HG03565 (cell line): ENCODE data around the gene E2F2.

Source experiments
- ATAC-seq: cut with Tn5 transposase; IDR thresholded peaks from one replicate; pipeline ENCODE4 v1.9.1; 2021; ENCODE audit warnings: mild to moderate bottlenecking, moderate library complexity; ENCODE audit not compliant: unreplicated experiment

The E2F2 gene, protein sequence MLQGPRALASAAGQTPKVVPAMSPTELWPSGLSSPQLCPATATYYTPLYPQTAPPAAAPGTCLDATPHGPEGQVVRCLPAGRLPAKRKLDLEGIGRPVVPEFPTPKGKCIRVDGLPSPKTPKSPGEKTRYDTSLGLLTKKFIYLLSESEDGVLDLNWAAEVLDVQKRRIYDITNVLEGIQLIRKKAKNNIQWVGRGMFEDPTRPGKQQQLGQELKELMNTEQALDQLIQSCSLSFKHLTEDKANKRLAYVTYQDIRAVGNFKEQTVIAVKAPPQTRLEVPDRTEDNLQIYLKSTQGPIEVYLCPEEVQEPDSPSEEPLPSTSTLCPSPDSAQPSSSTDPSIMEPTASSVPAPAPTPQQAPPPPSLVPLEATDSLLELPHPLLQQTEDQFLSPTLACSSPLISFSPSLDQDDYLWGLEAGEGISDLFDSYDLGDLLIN

DNA sequence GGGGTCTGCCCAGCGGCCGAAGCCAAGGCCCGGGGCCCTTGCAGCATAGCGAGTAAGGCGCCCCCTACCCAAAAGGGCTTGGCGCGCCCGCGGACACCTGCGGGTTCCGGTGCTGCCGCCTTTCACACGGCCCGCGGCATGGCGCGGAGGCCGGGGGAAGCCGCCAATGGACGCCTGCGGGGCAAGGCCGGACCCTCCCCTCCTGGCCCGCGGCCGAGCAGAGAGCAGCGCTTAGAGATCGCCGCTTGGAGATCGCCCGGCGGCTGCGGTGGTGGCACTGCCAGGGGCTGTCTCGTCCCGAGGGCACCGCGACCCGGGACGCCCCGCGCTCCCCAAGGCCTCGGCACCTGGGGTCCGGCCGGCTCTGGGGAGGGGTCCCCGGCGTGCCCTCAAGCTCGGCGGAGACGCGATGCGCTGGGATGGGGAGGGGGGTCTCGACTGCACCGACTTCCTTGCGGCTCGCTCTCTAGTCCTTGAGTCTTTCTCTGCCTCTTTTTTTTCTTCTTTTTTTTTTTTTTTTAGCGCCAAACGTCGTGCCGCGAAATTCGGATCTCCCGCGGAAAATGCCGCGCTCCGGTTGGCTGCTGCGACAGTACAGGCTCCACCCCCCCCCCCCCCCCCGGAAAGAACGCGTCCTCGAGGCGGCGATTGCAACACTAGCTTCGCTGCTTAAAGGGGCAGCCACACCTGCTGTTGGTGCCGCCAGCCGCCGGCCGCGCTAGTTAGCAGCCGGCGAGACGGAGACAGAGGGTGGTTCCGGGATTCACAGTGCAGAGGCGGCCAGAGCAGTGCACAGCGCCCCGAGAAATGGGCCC is at the start of gene E2F2:
Gene E2F2 (minus strand): TSS at position 487 of the 815 bp plus-strand sequence. CDS start 440 bp downstream, at position 47.
- ATAC-seq: peak; percentile 52

DNA sequence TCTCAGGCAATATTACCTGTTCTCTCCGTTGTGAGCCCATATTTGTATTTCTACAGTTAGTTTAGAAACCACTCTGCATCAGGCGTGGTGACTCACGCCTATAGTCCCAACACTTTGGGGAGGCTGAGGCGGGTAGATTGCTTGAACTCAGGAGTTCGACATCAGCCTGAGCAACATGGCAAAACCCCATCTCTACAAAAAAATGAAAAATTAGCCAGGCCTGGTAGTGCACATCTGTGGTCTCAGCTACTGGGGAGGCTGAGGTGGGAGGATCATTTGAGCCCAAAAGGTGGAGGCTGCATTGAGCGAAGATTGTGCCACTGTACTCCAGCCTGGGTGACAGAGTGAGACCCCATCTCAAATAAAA is 47.9 kb upstream of the E2F2 start:
- ATAC-seq: no peak

DNA sequence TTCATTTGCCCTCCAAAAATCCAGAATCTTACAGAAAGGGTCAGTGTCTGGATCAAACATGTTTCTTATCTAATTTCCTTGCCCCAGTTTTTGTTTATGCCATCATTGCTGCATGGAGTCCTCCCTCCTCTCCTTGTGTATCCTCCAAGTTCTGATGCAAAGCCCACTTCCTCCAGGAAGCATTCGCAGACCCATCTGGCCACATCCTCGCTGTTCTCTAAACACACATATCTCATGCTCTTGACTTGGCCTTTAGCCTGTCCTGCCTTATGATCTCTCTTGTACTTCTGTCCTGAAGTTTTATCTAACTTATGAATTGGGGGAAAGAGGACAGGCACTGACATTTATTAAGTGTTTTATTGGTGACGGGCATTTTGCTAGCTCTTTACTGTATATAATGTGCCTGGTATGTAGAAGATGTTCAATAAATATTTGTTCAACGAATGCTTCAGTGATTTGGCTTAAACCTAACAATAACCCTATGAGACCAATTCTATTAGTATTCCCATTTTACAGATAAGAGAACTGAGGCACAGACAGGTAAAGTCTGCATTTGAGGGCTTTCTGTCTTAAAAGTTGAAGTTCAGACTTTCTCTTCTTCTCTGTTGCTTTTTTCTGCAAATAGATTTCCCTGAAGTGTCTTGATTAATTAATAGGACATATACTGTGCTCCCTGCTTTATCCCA is 47.4 kb upstream of the E2F2 start:
- no peak for ATAC-seq

DNA sequence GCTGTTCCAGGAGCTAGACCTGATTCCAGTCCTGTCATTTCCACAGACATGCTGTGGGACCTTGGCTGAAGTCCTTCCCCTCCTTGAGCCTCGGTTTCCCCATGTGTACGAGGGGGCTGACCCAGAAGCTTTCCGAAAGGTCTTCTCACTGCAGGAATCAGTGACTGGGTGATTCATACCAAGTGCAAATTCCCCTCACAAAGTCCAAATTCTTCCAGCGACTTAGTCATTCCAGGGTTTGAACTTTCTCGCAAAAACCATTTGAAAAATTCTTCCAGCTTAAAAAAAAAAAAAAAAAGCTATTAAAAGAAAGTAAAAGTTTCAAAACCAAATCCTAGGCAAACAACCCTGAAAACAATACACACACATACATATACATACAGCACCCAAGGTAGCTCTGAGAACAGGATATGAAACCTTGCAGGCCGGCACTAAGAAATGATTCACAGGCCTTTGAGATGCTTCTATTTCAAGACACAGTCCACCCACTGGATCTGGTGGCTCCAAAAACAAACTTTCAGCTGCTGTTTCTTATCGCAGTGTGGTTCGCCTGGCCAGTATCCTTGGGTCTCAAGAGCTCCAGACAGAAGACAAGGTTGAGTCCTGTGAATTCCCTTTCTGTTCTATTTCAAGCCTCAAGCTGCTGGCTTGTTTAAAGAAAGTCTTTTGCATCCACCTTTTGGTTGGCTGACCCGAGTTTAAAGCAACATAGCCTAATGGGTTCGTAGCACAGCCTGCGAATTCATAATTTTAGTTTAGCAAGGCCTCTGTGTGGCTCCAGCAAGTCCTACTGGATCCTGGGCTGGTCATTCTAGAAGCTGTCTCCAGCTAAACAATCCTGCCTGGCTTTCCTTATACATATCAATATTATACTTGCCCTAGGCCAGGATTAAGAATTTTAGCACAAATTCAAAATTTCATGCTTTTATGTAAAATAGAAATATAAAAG is 46.3 kb upstream of the E2F2 start:
- peak; percentile 77 for ATAC-seq

DNA sequence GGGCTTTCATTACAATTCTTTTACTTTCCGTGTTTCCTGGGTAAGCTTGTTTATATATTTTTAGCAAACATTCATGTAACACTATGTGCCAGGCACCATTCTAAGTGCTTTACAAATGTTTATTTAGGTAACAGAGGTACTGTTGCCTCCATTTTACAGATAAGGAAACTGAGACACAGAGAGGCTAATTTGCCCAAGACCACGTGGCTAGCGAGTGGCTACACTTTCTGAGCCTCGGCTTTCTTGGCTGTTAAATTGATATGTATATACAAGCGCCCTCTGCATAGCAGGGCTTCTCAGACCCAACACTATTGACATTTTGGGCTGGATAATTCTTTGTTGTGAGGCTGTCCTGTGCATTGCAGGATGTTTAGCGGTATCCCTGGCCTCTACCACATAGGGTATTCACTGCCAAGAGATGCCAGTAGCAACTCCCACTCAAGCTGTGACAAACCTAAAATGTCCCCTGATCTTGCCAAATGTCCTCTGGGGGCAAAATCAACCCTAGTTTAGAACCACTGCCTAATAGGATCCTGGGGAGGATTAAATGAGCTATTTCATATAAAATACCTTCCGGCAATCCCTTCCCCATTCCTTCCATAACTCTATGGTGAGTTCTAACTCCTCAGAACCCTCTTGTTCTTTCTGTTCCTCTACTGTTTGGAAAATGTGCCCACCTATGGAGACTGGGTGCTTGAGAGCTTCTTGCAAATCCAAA is 45.5 kb upstream of the E2F2 start:
- no peak for ATAC-seq

DNA sequence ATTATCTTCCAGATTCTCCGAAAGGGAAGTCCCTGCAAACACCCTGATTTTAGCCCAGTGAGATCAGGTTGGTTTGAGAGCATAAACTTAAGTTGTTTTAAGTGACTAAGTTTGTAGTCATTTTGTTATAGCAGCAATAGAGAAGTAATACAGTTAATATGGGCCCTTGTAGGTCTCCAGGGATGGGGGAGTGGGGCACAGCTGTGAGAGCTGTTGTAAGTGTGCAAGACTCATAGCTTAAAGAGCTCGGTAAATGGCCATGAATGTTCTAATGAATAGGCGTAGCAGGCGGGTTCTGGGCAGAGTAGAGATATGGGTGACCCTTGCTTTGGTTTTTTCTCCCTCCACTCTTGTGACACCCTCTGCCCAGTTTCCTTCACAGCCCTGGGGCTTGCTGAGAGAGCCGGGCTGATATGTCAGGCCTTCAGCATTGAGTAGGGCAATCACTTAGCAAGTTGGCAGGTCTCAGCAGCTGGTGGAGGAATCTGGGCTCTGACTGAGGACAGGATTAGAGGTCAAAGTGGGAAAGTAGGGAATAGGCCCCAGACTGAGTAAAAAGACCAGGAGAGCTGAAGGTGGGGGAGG is 44.3 kb upstream of the E2F2 start:
- no peak for ATAC-seq

DNA sequence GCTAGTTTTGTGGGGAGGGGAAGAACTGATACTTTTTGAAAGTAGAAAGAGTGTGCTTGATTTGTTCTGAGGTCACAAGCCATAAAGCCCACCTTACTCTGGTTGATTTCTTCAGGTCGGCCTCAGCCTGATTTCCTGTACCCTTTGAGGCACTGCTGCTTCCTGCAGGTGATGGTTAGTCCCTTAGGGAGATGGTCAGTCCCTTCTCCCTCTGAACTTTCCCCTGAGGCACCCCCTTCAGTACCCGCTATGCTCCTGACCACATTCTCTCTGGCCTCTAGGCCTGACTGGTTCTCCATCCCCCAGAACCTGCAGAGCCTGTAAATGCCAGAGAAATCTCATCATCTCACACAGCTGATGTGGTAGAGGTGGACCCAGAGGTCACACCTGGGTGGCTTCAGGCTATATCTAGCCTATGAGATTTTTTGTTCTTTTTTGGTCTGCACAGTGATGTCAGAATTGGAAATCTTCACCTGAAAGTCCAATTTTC is 43.3 kb upstream of the E2F2 start:
- ATAC-seq: peak; percentile 27

DNA sequence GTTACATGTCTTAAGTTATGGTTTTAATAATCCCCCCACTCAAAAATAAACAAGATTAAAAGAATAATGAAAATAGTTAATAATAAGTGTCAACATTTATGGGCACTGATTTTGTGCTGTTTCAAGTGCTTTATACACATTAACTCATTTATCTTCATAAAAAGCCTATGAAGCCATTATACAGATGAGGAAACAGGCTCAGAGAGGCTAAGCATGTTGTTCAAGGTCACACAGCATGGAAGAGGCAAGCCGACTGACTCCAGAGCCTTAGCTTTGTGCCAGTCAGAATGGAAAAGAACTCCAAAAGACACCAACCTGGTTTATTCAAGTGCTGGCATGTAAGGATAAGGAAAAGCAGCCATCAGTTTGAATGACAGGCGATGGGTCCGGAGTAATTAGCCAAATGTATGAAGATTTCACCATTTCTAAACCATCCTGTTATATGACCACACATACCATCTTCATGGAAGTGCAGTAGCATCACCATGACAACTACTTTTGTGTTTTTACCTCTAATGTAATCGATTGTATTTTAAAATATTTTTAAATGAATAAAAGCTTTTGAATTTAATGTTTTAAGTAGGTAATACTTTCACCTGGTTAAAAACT is 42.6 kb upstream of the E2F2 start:
- ATAC-seq: no peak

DNA sequence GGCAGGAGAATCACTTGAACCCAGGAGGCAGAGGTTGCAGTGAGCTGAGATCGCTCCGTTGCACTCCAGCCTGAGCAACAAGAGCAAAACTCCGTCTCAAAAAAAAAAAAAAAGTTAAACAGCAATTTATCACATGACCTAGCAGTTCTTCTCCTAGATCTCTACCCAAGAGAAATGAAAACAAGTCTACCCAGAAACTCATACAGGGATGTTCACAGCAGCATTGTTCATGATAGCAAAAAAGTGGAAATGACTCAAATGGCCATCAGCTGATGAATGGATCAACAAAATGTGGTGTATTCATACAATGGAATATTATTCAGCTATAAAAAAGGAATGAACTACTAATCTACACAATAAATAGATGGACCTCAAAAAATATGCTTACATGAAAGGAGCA is 40.4 kb upstream of the E2F2 start:
- ATAC-seq: no peak

DNA sequence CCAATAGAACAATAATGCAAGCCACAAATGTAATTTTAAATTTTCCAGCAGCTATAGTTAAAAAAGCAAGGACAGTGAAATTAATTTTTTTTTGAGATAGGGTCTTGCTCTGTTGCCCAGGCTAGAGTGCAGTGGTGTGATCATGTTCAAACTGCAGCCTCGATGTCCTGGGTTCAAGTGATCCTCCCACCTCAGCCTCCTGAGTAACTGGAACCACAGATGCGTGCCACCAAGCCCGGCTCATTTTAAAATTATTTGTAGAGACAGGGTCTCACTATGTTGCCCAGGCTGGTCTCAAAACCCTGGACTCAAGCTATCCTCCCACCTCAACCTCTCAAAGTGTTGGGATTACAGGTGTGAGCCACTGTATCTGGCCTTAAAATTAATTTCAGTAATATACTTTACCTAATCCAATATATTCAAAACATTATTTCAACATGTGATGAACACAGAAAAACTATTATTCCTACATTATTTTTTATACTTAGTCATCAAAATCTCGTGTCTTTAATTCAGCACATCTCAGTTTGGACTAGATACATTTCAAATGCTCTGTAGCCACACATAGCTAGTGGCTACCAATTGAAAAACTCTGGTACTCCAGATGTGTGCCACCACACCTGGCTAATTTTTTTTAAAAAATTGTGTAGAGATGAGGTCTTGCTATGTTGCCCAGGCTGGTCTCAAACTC is 39.1 kb upstream of the E2F2 start:
- ATAC-seq: no peak

DNA sequence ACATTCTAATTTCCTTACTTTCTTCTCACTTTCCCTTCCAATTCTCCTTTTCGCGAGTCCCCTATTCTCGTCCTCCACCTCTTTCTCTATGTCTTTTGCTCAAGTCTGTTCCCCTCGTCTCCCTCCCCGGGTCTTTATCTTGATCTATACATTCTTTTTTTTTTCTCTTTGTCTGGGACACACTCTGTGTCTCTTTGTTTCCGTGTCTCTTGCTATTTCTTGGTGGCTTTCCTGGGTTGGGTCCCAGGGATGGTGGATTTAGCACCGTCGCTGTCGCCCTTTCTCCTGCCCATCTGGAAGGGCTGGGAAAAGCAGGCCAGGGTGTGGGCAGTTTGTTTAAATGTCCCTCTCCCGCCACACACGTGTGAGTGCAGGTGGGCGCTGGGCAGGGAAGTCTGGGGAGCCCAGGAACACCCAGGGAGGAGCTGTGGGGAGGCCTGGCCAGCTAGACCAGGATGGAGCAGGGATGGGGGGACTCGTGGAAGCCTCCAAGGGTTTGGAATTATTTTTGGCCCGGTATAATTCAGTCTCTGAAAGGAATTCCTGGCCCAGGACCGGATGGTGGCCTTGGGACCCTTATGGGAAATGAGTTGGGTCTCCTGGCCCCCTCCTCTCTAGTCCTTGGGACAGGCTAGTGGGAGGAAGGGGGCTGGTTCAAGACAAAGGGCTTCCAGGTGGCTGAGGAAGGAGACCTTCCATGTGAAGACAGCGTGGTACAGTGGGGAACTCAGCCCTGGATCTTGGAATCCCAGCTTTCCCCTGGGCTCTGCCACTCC is 37.8 kb upstream of the E2F2 start:
- ATAC-seq: no peak

DNA sequence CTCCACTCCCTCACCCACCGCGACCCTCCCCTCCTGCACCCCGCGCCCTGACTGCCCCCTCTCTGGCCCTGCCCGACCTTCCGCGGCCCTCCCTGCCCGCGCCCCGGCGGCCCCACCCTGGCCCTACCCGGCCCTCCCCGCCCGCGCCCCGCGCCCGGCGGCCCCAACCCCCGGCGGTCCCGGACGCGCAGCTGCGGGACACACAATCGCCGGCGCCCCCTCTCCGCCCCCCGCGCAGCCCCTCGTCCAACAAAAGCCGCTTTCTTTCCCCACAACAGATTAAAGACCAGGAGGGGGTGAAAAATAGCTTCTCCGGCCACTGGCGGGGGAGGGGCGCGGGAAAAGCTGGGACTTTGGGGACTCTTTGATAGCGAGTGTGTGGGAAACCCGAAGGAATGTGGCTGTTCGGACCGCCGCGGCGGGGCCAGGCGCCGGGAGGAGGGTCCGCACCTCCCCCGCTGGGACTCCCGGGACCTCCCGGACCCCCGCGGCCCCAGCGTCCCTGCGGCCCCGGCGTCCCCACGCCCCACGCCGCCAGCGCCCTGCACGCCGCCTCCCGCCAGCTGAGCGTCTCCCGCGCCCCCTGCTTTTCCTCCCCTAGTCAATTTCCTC is 37.1 kb upstream of the E2F2 start:
- no peak for ATAC-seq

DNA sequence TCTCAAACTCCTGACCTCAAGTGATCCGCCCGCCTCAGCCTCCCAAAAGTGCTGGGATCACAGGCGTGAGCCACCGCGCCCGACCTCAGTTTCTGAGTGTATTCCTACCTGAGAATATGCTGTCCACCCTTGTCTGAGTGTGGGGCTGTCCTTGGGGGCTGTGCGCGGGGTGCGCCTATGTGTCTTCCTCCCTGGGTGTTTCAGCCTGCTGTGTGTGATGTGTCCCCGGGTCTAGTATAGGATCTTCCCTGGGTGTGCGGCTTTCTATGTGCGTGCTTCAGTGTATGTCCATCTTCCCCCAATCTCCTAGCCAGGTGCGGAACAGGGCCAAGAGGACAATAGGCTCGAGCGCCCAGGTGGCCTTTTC is 36.6 kb upstream of the E2F2 start:
- no peak for ATAC-seq

DNA sequence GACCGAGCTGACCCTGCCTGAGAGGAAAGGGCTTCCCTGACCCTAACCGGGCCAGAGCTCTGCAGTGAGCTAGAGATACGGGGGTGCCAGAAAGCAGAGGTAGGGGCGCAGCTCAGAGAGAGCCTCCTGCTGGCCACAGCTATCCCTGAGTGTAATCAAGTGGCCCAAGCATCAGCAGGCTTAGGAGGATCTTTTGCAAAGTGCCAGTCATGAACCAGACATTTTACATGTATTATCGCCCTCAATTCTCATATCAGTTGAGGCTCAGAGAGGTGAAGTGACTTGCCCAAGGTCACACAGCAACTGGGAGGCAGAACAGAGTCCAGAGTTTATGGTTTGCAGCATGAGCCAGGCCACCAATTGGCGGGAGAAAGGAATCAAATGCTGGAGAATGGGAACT is 35.3 kb upstream of the E2F2 start:
- no peak for ATAC-seq

DNA sequence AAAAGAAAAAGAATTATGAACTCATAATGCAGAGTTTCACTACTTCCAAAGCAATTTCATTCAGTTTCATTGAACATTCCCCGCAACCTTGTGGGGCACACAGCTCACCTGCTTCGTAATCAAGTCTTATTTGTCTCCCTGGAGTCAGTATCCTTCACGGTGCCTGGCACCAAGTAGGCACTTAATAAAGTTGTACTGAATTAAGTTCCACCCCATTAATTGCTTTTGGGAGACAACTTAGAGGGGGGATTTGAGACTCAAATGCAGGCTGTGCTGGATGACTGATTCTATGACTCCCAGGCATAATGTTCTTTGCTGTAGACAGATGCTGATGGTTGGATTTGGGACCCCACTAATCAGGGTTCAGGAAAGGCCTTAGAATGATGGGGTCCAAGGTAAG is 34.7 kb upstream of the E2F2 start:
- no peak for ATAC-seq

DNA sequence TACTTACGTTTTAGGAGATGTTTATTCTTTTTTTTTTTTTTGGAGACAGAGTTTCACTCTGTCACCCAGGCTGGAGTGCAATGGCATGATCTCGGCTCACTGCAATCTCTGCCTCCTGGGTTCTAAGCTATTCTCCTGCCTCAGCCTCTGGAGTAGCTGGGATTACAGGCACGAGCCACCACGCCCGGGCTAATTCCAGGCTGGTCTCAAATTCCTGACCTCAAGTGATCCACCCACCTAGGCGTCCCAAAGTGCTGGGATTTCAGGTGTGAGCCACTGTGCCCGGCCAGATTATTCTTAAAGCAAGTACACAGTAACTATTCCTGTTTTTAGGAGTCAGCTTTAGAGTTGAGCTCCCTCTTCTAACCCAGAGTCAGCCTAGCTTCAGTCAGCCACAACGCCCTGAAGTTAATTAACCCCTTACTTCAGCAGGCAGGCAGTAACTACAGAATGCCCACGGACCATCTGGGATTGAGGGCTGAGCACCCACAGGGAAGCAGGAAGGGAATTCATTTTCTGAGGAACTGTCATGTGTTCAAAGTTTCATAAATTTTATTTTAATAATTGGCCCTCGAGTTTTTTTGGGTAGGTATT is 33.6 kb upstream of the E2F2 start:
- ATAC-seq: no peak
